ENCODE measurements around the gene ARPC1B. TPM values are rescaled to one million over a fixed set of nuclear protein-coding genes. Genes with fewer than 3 reads are reported as not detected.
A peak's percentile ranks its signal among the peaks of the same experiment; 100 is the strongest.
"Not testable (repeated sequence)": the region's sequence is repeated elsewhere in the genome, so short reads cannot be mapped to it uniquely, and the experiment has no call there.

The ARPC1B gene
- 186 and 241 TPM in 2 replicates for total RNA-seq

GRCh38 chr7:99374111-99375064 lies at the start of gene ARPC1B:
Gene ARPC1B (plus strand): TSS chr7:99374730. CDS start chr7:99385715, 10,985 bp downstream.
- DNase-seq (ENCODE audit: low read depth), result peak; percentile 67
- H3K4me3 ChIP-seq (ENCODE audit: low read depth, low read length), result peak within 1 kb of the TSS; percentile 78
- TF ChIP-seq CTCF (IDR thresholded peaks at IDR 0.05; ENCODE audit: insufficient read depth, low read depth, low read length), result no peak

DNA sequence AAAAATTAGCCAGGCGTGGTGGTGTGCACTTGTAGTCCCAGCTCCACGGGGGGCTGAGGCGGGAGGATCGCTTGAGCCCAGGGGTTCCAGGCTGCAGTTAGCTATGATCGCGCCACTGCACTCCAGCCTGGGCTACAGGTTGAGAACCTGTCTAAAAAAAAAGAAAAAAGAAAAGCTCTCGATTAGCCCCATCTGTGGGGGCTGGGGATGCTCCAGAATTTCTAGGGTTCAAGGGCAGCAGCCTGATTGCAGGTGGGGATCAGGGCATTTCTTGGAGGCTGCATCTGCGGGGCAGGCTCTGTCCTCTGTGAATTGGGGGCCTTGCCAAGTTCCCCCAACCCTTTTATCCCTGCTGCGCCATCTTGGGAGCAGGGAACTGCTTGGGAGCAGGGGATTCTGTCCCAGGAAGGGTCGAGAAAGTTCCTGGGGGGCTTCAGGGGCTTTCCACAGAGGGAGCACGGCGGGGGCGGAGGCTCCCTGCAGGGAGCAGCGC lies 49.5 kb upstream of the ARPC1B start:
- no peak for DNase-seq (ENCODE audit: low read depth)
- H3K4me3 ChIP-seq (ENCODE audit: low read depth, low read length), result peak overlapping the region; percentile 70
- TF ChIP-seq CTCF (IDR thresholded peaks at IDR 0.05; ENCODE audit: insufficient read depth, low read depth, low read length), result no peak

DNA sequence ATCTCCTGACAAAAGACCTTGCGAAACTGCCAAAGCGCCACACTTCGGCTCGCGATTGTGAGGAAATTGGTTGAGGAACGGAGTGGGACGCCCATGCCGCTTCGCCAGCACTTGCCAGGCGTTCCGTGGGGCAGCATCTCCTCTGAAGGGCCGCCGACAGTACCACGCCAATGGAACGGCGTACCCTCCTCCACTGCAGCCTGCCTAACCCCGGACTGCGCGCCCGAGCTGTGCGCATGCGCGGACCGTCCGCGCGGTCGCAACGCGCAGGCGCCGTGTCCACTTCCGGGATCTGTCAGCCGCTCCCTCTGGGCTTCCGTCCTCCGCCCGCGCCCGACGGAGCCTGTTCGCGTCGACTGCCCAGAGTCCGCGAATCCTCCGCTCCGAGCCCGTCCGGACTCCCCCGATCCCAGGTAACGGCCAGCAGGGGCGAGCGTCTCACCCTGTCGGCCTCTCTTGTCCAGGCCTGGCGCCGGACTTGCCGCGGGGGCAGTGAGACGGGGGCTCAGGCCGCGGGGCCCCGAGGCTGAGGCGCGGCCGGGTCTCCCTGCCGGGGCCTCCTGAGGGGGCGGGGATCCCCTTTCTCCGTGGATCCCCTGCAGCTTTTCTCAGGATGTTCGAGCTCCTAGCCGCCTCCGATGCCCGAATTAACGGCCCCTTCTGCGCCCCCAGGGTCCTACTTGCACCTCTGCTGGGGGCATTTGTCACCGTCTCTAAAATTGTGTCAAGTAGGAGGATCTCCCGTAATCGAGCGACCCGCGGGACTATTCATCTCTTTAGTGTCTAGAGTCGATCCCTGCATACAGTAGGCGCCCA lies 48.7 kb upstream of the ARPC1B start, which contains the start of gene ARPC1A:
TSS of gene ARPC1A (plus strand) at position 307 of the 816 bp plus-strand sequence. CDS start 7,456 bp downstream, outside the sequence.
- TF ChIP-seq CTCF (IDR thresholded peaks at IDR 0.05; ENCODE audit: insufficient read depth, low read depth, low read length), result peak; percentile 44
- peak; percentile 95 for DNase-seq (ENCODE audit: low read depth)

GRCh38 chr7:99326408-99326782 lies 48.1 kb upstream of the ARPC1B start:
- H3K4me3 ChIP-seq (ENCODE audit: low read depth, low read length), result peak overlapping the region; percentile 70
- peak; percentile 7 for DNase-seq (ENCODE audit: low read depth)
- TF ChIP-seq CTCF (IDR thresholded peaks at IDR 0.05; ENCODE audit: insufficient read depth, low read depth, low read length), result no peak

More for the DNA sequence above, 48.7 kb upstream of the ARPC1B start, which contains the start of gene ARPC1A:
- peak within 1 kb of the TSS; percentile 70 for H3K4me3 ChIP-seq (ENCODE audit: low read depth, low read length)

- DNase-seq (ENCODE audit: low read depth), result peak; percentile 86
- H3K4me3 ChIP-seq (ENCODE audit: low read depth, low read length), result not testable (repeated sequence)
Observed at GRCh38 chr7:99330314-99330961, 44.1 kb upstream of the ARPC1B start.

GRCh38 chr7:99331002-99331401 lies 43.5 kb upstream of the ARPC1B start:
- H3K4me3 ChIP-seq (ENCODE audit: low read depth, low read length), result no peak overlapping the region
- no peak for TF ChIP-seq CTCF (IDR thresholded peaks at IDR 0.05; ENCODE audit: insufficient read depth, low read depth, low read length)
- DNase-seq (ENCODE audit: low read depth), result no peak
